ENCODE results near the gene SLC15A1. TPM values are rescaled to one million over a fixed set of nuclear protein-coding genes. Genes with fewer than 3 reads are reported as not detected.
A peak's percentile ranks its signal among the peaks of the same experiment; 100 is the strongest.

The SLC15A1 gene
- total RNA-seq, 1 donor from 2014 or later = not detected

- TF ChIP-seq CTCF (IDR thresholded peaks at IDR 0.05; ENCODE audit: insufficient read depth, low read length, severe bottlenecking) = no peak
- no peaks in the 10 kb centered on the region for H3K36me3 ChIP-seq (ENCODE audit: control insufficient read depth, insufficient read depth, low read length)
- H3K4me3 ChIP-seq (ENCODE audit: low read depth, low read length) = no peak overlapping the region
- H3K27me3 ChIP-seq (ENCODE audit: control insufficient read depth, insufficient read depth, low read length) = peaks cover 1% of the 10 kb centered on the region
- DNase-seq (ENCODE audit: low read depth) = no peak
- FAIRE-seq = peak; percentile 40
Observed at GRCh38 chr13:98689347-98689968, 63.0 kb downstream of the SLC15A1 start.

- no peaks in the 10 kb centered on the region for H3K27me3 ChIP-seq (ENCODE audit: control insufficient read depth, insufficient read depth, low read length)
- DNase-seq (ENCODE audit: low read depth) (no peak), FAIRE-seq (no peak)
- no peak for TF ChIP-seq CTCF (IDR thresholded peaks at IDR 0.05; ENCODE audit: insufficient read depth, low read length, severe bottlenecking)
- no peaks in the 10 kb centered on the region for H3K36me3 ChIP-seq (ENCODE audit: control insufficient read depth, insufficient read depth, low read length)
- no peak overlapping the region for H3K4me3 ChIP-seq (ENCODE audit: low read depth, low read length)
Observed at GRCh38 chr13:98688373-98688772, 64.1 kb downstream of the SLC15A1 start.

GRCh38 chr13:98687319-98687718 is 65.2 kb downstream of the SLC15A1 start:
- no peaks in the 10 kb centered on the region for H3K27me3 ChIP-seq (ENCODE audit: control insufficient read depth, insufficient read depth, low read length)
- FAIRE-seq = no peak
- no peaks in the 10 kb centered on the region for H3K36me3 ChIP-seq (ENCODE audit: control insufficient read depth, insufficient read depth, low read length)
- no peak overlapping the region for H3K4me3 ChIP-seq (ENCODE audit: low read depth, low read length)
- DNase-seq (ENCODE audit: low read depth) = no peak
- TF ChIP-seq CTCF (IDR thresholded peaks at IDR 0.05; ENCODE audit: insufficient read depth, low read length, severe bottlenecking) = no peak

GRCh38 chr13:98686270-98686669 is 66.2 kb downstream of the SLC15A1 start:
- no peaks in the 10 kb centered on the region for H3K27me3 ChIP-seq (ENCODE audit: control insufficient read depth, insufficient read depth, low read length)
- no peak for DNase-seq (ENCODE audit: low read depth)
- no peak for FAIRE-seq
- H3K4me3 ChIP-seq (ENCODE audit: low read depth, low read length) = no peak overlapping the region
- TF ChIP-seq CTCF (IDR thresholded peaks at IDR 0.05; ENCODE audit: insufficient read depth, low read length, severe bottlenecking) = no peak
- H3K36me3 ChIP-seq (ENCODE audit: control insufficient read depth, insufficient read depth, low read length) = no peaks in the 10 kb centered on the region

GRCh38 chr13:98685146-98685545 is 67.3 kb downstream of the SLC15A1 start:
- TF ChIP-seq CTCF (IDR thresholded peaks at IDR 0.05; ENCODE audit: insufficient read depth, low read length, severe bottlenecking) = no peak
- no peaks in the 10 kb centered on the region for H3K36me3 ChIP-seq (ENCODE audit: control insufficient read depth, insufficient read depth, low read length)
- H3K27me3 ChIP-seq (ENCODE audit: control insufficient read depth, insufficient read depth, low read length) = no peaks in the 10 kb centered on the region
- no peak for DNase-seq (ENCODE audit: low read depth)
- no peak overlapping the region for H3K4me3 ChIP-seq (ENCODE audit: low read depth, low read length)
- no peak for FAIRE-seq

- TF ChIP-seq CTCF (IDR thresholded peaks at IDR 0.05; ENCODE audit: insufficient read depth, low read length, severe bottlenecking) = no peak
- no peaks in the 10 kb centered on the region for H3K27me3 ChIP-seq (ENCODE audit: control insufficient read depth, insufficient read depth, low read length)
- no peak overlapping the region for H3K4me3 ChIP-seq (ENCODE audit: low read depth, low read length)
- no peak for FAIRE-seq
- H3K36me3 ChIP-seq (ENCODE audit: control insufficient read depth, insufficient read depth, low read length) = no peaks in the 10 kb centered on the region
- no peak for DNase-seq (ENCODE audit: low read depth)
Observed at GRCh38 chr13:98681049-98681448, 71.4 kb downstream of the SLC15A1 start.

Data from bronchial epithelial cell (primary cell).